ENCODE data around the gene BICRA. TPM values are rescaled to one million over a fixed set of nuclear protein-coding genes. Genes with fewer than 3 reads are reported as not detected.

Gene BICRA
- polyA plus RNA-seq (2011; rRNA removed) (0.53 and 0.63 TPM in 2 replicates), polyA minus RNA-seq (2011; rRNA and poly(A)+ RNA removed) (3.9 and 4.9 TPM in 2 replicates)

DNA sequence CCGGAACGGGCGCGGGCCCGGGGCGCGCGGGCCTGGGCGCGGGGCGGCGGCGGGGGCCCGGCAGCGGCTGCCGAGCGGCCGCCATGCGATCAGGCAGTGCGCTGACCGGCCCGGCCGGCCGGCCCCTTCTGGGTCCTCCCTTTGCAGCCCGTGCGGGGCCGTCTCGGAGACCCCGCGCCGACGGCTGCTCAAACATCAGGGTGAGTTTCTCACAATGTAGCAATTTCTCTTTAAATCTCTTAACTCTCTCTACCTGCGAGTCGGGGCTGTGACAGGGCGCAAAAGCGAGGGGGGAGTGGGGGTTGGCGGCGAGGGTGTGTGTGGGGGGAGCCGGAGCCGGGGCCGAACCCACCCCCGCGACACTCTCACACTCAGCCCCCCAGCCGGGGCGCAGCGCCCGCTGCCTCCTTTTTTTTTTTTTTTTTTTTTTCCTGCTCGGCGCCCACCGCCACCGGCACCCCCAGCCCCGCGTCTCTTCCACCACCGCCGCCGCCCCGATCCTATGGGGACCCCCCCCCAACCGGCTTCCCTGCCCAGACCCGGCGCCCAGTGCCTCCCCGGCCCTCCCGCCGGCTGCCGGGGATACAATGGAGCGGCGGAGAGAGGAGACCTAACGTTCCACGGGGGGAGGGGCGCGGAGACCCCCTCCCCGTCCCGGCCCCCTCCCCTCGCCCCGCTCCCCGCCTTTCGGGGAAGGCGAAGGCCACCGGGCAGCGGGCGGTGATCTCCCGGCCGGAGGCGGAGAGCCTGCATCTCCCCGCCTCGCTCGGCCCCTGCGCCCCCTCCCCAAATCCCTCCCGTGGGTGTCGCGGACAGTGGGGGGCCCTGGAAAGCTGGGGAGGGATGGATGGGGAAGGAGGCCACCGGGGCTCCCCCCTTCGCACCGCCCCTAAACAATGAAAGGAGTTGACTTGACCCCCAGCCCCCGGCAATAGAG lies at the start of gene BICRA:
Gene BICRA, plus strand, starts transcription at position 166 of the 937 bp plus-strand sequence. CDS start 64,441 bp downstream, outside the sequence.
- no peak for DNase-seq (ENCODE audit: low read depth)
- TF ChIP-seq, protein P1, sequence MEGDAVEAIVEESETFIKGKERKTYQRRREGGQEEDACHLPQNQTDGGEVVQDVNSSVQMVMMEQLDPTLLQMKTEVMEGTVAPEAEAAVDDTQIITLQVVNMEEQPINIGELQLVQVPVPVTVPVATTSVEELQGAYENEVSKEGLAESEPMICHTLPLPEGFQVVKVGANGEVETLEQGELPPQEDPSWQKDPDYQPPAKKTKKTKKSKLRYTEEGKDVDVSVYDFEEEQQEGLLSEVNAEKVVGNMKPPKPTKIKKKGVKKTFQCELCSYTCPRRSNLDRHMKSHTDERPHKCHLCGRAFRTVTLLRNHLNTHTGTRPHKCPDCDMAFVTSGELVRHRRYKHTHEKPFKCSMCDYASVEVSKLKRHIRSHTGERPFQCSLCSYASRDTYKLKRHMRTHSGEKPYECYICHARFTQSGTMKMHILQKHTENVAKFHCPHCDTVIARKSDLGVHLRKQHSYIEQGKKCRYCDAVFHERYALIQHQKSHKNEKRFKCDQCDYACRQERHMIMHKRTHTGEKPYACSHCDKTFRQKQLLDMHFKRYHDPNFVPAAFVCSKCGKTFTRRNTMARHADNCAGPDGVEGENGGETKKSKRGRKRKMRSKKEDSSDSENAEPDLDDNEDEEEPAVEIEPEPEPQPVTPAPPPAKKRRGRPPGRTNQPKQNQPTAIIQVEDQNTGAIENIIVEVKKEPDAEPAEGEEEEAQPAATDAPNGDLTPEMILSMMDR (IDR thresholded peaks at IDR 0.05; ENCODE audit: insufficient read depth, low read depth, low read length): no peak
- no peaks in the 10 kb centered on the region for H3K27me3 ChIP-seq (ENCODE audit: control insufficient read depth, insufficient read depth, low read length)
- no peaks in the 10 kb centered on the region for H3K36me3 ChIP-seq (ENCODE audit: control insufficient read depth, insufficient read depth, low read length)
- peak within 1 kb of the TSS; percentile 99 for H3K4me3 ChIP-seq (ENCODE audit: low read depth, low read length)
- ChIA-PET POLR2A (interaction anchor here (0.6 kb wide), 1 partner anchor 399 kb away, joined by 3 read pairs; no protein-coding TSS in a partner anchor), CTCF (interaction anchor here (0.8 to 1.9 kb wide), 7 partner anchors 9 to 125 kb away, joined by 3 to 8 read pairs (median 3); partner anchors contain the start of genes KPTN and NAPA)

DNA sequence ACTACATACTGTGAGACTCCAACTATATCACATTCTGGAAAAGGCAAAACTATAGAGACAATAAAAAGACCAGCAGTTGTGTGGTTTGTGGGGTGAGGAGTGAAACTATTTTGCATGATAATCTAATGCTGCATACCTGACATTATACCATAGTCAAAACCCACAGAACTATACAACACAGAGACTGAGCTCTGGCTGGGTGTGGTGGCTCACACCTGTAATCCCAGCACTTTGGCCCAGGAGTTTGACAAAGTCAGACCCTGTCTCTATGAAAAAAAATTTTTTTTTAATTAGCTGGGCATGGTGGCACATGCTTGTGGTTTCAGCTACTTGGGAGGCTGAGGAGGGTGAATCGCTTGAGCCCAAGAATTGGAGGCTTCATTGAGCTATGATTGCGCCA lies 47.9 kb upstream of the BICRA start:
- Histone ChIP-seq H3K4me3 (ENCODE audit: low read depth, low read length) (no peak overlapping the region), H3K27me3 (ENCODE audit: control insufficient read depth, insufficient read depth, low read length) (no peaks in the 10 kb centered on the region), H3K36me3 (ENCODE audit: control insufficient read depth, insufficient read depth, low read length) (no peaks in the 10 kb centered on the region)
- TF ChIP-seq, protein P1 (IDR thresholded peaks at IDR 0.05; ENCODE audit: insufficient read depth, low read depth, low read length): no peak
- no peak for DNase-seq (ENCODE audit: low read depth)
- ChIA-PET POLR2A (no interaction called here), CTCF (interaction anchor here (0.6 to 1.4 kb wide), 4 partner anchors 13 to 146 kb away, joined by 3 to 4 read pairs (median 3); no protein-coding TSS in a partner anchor)

DNA sequence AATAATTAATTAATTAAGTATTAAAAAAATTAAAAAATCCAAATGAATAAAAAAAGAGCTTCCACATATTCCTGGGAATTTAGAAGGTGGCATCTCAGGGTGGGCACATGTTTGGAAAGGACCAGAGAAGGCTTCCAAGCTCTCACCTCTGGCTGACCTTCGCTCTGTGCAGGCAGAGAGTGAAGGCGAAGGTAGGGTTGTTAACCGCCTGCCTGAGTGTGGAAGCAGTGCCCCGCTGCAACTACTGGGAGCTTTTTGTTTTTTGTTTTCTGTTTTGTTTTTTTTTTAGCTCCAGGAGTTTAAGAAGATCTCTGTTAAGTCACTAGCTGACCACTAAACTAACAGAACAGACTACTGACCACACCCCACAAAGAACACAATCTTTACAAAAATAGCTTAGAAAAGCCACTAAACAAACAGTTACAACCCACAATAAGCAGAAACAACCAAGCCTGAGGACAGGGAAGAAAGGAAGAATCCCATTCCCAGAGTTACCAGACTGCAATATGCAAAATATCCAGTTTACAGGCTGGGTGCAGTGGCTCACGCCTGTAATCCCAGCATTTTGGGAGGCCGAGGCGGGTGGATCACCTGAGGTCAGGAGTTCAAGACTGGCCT lies 47.4 kb upstream of the BICRA start:
- Histone ChIP-seq H3K4me3 (ENCODE audit: low read depth, low read length) (no peak overlapping the region), H3K36me3 (ENCODE audit: control insufficient read depth, insufficient read depth, low read length) (no peaks in the 10 kb centered on the region), H3K27me3 (ENCODE audit: control insufficient read depth, insufficient read depth, low read length) (no peaks in the 10 kb centered on the region)
- no peak for DNase-seq (ENCODE audit: low read depth)
- ChIA-PET POLR2A (no interaction called here), CTCF (interaction anchor here (1.0 to 1.4 kb wide), 5 partner anchors 8 to 145 kb away, joined by 3 to 4 read pairs (median 4); no protein-coding TSS in a partner anchor)
- TF ChIP-seq, protein P1 (IDR thresholded peaks at IDR 0.05; ENCODE audit: insufficient read depth, low read depth, low read length): no peak

DNA sequence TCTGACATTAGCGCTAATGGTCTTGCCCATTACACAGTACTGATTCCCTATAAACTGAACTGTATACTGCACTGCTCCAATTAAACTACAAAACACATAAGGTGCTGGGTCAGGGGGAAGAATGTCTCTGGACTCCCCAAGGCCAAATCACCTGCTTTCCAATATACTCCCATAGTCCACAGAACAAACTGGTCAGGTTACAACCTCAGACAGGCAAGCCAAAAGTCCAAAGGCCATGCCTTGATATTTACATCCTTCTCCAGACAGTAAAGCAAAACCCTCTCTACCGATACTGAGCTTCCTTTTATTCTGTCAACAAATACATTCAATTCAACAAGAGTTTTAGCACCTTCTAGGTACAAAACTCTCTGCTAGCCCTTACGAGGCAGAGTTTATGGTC lies 44.9 kb upstream of the BICRA start:
- ChIA-PET CTCF (no interaction called here), POLR2A (no interaction called here)
- Histone ChIP-seq H3K27me3 (ENCODE audit: control insufficient read depth, insufficient read depth, low read length) (no peaks in the 10 kb centered on the region), H3K36me3 (ENCODE audit: control insufficient read depth, insufficient read depth, low read length) (no peaks in the 10 kb centered on the region), H3K4me3 (ENCODE audit: low read depth, low read length) (no peak overlapping the region)
- TF ChIP-seq, protein P1 (IDR thresholded peaks at IDR 0.05; ENCODE audit: insufficient read depth, low read depth, low read length): no peak
- no peak for DNase-seq (ENCODE audit: low read depth)

DNA sequence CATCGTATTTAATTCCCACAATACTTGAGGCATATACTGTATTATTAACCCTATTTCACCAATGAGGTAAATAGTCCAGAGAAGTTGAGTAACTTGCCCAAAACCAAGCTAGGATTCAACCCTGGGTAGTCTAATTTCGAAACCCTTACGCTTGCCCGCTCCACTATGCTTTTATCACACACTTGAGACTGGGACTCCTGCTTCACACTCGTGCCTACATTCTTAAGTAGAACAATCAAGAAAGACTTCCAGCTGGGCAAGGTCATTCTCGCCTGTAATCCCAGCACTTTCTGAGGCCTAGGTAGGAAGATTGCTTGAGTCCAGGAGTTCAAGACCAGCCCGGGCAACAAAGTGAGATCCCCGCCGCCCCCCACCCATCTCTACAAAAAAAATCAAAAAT lies 39.6 kb upstream of the BICRA start:
- POLR2A ChIA-PET: no interaction called here
- no peak overlapping the region for H3K4me3 ChIP-seq (ENCODE audit: low read depth, low read length)
- H3K27me3 ChIP-seq (ENCODE audit: control insufficient read depth, insufficient read depth, low read length): peaks cover 2% of the 10 kb centered on the region; the same call in 1 of the 2 replicates
- CTCF ChIA-PET: interaction anchor here (0.8 kb wide), 1 partner anchor 54 kb away, joined by 3 read pairs; the partner anchor contains the start of gene NAPA
- DNase-seq (ENCODE audit: low read depth): no peak
- no peaks in the 10 kb centered on the region for H3K36me3 ChIP-seq (ENCODE audit: control insufficient read depth, insufficient read depth, low read length)
- TF ChIP-seq, protein P1 (IDR thresholded peaks at IDR 0.05; ENCODE audit: insufficient read depth, low read depth, low read length): no peak
